Left renal cortex interstitium (tissue), 4 donors: ENCODE results near the gene FAM89A. TPM values are rescaled to one million over a fixed set of nuclear protein-coding genes. Genes with fewer than 3 reads are reported as not detected.
"Not testable (repeated sequence)": the region's sequence is repeated elsewhere in the genome, so short reads cannot be mapped to it uniquely, and the experiment has no call there.

Source experiments
- DNase-seq, 4 donors: peaks; one replicate each; pipeline ENCODE4 v3.0.0-alpha.2; 2013; ENCODE audit warnings: low read depth in 4 of 4, low spot score in 2 of 4, missing footprints in 1 of 4
- polyA plus RNA-seq, 4 donors: library from polyadenylated mRNA; unstranded; fragments of 120-200 nt; gene quantifications; one replicate each; pipeline ENCODE4 v1.2.1, GENCODE V29; 2013; ENCODE audit not compliant: insufficient read length in 4 of 4

Gene FAM89A
- polyA plus RNA-seq, 4 donors, result 16.8 to 24.5 (median 19.7) TPM

- DNase-seq, result no peak
Measured at GRCh38 chr1:231058416-231059109, 18.5 kb upstream of the FAM89A start.

GRCh38 chr1:231057410-231057809, 17.4 kb upstream of the FAM89A start:
- no peak for DNase-seq

GRCh38 chr1:231055271-231055670, 15.2 kb upstream of the FAM89A start:
- DNase-seq, result no peak

DNA sequence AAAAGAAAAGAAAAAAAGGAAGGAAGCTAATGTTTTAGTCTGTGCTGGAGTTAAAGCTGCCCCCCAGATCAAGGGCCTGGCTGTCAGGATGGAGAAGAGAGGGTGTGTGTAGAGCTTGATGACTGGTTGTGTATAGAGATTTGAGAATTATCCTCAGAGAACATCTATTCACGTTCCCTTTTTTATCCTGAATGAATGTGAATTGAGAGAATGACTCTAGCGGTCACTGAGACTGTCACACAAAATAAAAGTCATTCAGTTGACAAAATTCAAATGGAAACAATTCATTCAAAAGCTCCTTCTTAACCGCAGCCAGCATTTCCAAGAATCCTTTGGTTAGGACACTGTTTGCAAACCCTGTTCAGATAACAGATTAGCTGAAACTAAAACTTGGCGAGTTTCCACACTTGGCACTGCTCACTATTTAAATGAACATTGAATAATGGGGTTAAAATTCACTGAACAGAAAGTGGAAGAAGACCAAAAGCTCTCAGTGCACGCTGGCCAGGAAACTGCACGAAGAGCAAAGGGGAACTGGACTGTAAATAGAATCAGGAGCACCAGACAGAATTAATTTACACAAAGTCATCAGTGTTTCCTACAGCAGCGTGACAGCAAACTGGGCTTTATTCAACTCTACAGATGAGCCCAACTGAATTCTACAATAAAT, 13.6 kb upstream of the FAM89A start:
- no peak for DNase-seq

DNA sequence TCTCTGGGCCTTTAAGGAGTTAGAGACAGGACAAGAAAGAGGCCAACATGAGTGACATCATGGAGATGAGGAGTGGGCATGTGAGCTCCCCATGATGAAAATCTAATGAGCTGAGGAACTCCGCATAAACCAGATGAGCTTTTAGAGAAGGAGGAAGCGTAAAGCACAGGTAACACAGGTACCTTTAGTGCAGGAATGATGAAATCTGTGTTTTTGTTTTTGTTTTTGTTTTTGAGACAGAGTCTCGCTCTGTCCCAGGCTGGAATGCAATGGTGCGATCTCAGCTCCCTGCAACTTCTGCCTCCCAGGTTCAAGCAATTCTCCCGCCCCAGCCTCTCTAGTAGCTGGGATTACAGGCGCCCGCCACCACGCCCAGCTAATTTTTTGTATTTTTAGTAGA, 12.7 kb upstream of the FAM89A start:
- no peak for DNase-seq

- DNase-seq, result not testable (repeated sequence)
Measured at GRCh38 chr1:231050932-231051331, 10.9 kb upstream of the FAM89A start.

GRCh38 chr1:231050395-231050794, 10.3 kb upstream of the FAM89A start:
- no peak for DNase-seq

DNA sequence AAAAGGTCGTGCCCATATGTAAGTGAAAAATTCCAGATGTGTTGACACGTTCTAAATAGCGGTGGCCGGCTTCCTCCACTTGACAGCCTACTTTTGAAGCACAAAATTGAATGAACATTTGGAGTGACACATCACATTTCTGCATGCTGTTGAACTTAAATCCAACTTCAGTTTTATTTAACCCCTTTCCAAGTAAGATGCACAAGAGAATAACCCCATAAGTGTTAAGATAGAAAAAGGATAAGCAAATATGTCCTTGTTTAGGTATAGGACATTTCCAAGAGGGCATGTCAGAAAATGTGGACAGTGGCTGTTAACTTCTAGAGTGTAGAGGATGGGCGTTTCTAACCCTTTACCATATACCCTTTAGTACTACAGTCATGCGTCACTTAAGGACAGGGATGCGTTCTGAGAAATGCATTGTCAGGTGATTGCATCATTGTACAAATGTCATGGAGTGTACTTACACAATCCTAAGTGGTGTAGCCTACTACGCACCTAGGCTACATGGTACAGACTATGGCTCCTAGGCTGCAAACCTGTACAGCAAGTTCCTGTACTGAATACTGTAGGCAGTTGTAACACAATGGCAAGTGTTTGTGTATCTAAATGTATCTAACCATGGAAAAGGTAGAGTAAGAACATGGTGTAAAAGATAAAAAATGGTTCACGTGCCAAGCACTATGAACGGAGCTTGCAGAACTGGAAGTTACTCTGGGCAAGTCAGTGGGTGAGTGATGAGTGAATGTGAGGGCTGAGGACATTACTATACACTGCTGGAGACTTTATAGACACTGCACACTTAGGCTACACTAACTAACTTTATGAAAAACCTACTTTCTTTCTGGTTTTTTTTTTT, 9.3 kb upstream of the FAM89A start:
- DNase-seq, result no peak

DNA sequence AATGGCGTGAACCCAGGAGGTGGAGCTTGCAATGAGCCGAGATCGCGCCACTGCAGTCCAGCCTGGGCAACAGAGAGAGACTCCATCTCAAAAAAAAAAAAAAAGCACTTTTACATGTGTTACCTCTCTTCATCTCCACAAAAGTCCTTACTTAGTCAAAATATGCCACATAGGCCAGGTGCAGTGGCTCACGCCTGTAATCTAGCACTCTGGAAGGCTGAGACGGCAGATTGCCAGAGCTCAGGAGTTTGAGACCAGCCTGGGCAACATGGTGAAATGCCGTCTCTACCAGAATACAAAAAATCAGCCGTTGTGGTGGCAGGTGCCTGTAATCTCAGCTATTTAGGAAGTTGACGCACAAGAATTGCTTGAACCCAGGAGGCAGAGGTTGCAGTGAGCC, 8.4 kb upstream of the FAM89A start:
- not testable (repeated sequence) for DNase-seq

DNA sequence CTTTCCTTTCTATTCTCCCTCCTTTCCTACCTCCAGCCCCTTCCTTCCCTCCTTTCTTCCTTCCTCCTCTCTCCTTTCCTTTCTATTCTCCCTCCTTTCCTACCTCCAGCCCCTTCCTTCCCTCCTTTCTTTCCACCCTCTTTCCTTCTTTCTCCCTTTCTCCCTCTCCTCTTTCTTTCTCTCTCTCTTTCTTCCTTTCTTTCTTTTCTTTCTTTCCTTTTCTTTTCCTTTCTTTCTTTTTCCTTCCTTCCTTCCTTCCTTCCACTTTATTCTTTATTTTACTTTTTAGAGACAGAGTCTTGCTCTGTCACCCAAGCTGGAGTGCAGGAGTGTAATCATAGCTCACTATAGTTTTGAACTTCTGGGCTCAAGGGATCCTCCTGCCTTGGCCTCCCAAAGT, 7.5 kb upstream of the FAM89A start:
- DNase-seq, result not testable (repeated sequence)

GRCh38 chr1:231046730-231047395, 6.8 kb upstream of the FAM89A start:
- no peak for DNase-seq

- not testable (repeated sequence) for DNase-seq
Measured at GRCh38 chr1:231045921-231046729, 6.1 kb upstream of the FAM89A start.

DNA sequence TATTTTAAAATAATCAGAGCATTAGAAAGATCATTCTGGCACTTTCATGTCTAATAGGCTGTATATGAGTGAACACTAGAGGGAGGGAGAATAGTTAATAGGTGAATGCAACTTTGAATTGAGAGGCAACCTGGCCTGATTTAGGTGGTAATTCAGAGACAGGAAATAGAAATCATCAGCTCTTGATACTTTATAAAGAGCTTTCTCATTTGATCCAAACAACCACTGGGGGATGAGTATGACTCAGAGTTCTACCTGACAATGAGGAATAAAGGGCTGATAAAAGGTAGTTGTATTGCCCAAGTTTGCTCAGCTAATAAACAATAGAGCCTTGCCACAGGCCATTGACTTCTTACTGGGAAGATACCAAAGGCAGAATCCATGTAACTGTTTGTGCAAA, 5.2 kb upstream of the FAM89A start:
- no peak for DNase-seq

DNA sequence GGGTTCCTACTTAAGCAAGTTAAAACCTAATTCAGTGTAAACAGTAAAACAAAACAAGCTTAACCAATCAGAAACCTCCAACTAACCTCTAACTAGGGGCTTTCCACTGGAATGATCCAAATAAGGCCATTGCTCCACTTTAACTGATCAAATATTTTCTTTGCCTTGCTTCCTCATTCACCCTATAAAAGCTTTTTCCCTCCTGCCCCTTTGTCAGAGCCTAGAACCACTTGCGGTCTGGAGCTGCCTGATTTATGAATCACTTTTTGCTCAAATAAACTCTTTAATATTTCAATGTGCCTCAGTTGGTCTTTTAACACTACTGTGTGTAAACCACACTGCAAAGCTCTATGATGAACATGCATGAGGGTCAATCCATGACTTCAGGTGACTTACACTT, 4.5 kb upstream of the FAM89A start:
- DNase-seq, result no peak

DNA sequence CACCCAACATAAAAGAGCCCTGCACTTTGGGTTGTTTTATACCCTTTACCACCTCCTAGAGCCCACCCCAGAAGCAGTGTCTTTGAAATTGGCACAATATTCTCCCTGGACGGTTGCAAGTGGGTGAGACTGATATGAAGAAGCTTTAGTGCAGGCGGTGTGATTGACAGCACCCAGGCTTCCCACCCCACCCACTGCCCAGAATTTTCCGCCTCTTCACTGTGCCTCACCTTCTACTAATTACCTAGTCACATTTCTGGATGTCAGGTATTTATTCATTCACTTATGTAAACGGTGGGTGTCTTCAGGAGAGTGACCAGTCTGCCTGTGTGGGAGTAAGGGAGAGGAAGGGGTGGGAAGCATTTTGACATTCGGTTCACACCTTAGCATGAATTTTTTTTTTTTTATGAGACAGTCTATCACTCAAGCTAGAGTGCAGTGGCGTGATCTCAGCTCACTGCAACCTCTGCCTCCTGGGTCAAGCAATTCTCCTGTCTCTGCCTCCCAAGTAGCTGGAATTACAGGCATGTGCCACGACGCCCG, 1.7 kb upstream of the FAM89A start:
- no peak for DNase-seq

DNA sequence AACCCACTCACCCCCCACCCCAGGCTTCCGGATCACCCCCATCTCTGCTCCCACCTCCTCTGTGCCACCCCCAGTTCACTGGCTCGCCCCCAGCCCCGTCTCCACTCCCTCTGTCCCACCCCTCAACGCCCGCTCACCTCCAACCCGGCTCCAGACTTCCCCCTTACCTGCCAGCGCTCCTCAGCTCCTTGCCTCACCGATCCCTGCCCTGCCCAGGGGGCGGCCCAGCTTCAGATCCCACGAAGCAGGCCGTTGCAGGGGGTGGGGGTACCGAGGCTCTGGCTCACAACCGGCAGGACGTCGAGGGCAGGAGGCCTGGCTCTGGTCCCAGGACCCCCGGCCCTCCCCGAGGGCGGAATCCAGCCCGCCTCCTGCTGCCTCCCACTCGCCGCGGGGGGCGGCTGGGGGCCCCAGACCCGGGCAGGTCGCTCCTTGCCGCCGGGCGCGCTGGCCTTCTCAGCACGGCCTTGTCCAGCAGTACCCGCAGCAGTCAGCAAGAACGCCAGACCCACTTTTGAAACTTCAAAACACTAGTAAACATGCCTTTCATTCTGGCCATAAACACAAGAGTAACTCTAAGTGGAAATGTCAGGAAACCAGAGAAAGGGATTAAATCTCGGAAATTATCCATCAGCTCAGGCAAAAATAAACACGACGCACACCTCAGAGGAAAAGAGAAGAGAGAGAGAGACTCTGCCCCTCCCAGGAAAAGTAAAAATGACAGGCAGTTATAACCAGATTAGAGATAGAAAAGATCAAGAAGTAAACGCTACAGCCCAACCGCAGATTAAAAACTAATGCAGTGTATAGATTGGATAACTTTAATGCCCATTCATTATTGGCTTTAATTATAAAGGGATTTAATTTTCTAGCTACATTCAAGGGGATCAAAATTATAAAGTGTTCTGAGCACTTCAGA, 1.0 kb upstream of the FAM89A start:
- no peak for DNase-seq

- DNase-seq, result no peak
Measured at GRCh38 chr1:231039161-231040018, 664 bp downstream of the FAM89A start.
